Testis (tissue), 2 donors: ENCODE data around the gene SREBF2.

Experiments used
- POLR2A ChIP-seq: fragments of 450-650 bp; IDR thresholded peaks from one replicate; pipeline ENCODE4 v1.6.1; 2017; ENCODE audit warnings: antibody characterized with exemption, mild to moderate bottlenecking, moderate library complexity
- TF ChIP-seq, protein P1 (sequence below), 3 experiments: fragments of 450-650 bp in 2 of 3; fragments of 200-600 bp in 1 of 3; sonication (generic) in 1 of 3; IDR thresholded peaks; one replicate each; pipeline ENCODE4 v1.5.1; 2016 to 2019; ENCODE audit warnings: antibody characterized with exemption in 3 of 3, mild to moderate bottlenecking in 2 of 3, moderate library complexity in 1 of 3

GRCh38 chr22:41917375-41917902 is 84.5 kb downstream of the SREBF2 start:
- TF ChIP-seq, protein P1, sequence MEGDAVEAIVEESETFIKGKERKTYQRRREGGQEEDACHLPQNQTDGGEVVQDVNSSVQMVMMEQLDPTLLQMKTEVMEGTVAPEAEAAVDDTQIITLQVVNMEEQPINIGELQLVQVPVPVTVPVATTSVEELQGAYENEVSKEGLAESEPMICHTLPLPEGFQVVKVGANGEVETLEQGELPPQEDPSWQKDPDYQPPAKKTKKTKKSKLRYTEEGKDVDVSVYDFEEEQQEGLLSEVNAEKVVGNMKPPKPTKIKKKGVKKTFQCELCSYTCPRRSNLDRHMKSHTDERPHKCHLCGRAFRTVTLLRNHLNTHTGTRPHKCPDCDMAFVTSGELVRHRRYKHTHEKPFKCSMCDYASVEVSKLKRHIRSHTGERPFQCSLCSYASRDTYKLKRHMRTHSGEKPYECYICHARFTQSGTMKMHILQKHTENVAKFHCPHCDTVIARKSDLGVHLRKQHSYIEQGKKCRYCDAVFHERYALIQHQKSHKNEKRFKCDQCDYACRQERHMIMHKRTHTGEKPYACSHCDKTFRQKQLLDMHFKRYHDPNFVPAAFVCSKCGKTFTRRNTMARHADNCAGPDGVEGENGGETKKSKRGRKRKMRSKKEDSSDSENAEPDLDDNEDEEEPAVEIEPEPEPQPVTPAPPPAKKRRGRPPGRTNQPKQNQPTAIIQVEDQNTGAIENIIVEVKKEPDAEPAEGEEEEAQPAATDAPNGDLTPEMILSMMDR (IDR thresholded peaks at IDR 0.05) = no peak
- TF ChIP-seq POLR2A = no peak
